Neural cell (in vitro differentiated cells): ENCODE results near the gene MSH3. TPM values are rescaled to one million over a fixed set of nuclear protein-coding genes. Genes with fewer than 3 reads are reported as not detected.
"Not testable (repeated sequence)": the region's sequence is repeated elsewhere in the genome, so short reads cannot be mapped to it uniquely, and the experiment has no call there.

Source experiments
- H2AFZ ChIP-seq: fragments of 200-600, 300-800 bp; sonication (generic), shearing (Covaris generic); 2 replicates; pipeline ENCODE4 v1.6.0; 2014; ENCODE audit warnings: low read depth, mild to moderate bottlenecking, antibody characterized with exemption, low read length, moderate library complexity
- H3F3A ChIP-seq: fragments of 200-600 bp; shearing (Covaris generic); 2 replicates; pipeline ENCODE4 v1.6.1; 2016; ENCODE audit warnings: mild to moderate bottlenecking, moderate library complexity, mixed read lengths, antibody characterized with exemption, low read length; ENCODE audit not compliant: insufficient read depth, poor library complexity, severe bottlenecking
- H3K27ac ChIP-seq: fragments of 200-600, 300-800 bp; sonication (generic), shearing (Covaris generic); 2 replicates; pipeline ENCODE4 v1.5.1; 2014; ENCODE audit warnings: mild to moderate bottlenecking, low read length, moderate library complexity
- H3K27me3 ChIP-seq: fragments of 300-800, 200-600 bp; sonication (generic), shearing (Covaris generic); 2 replicates; pipeline ENCODE4 v1.6.0; 2014; ENCODE audit warnings: mild to moderate bottlenecking, low read depth, low read length, moderate library complexity; ENCODE audit not compliant: insufficient read depth
- H3K36me3 ChIP-seq: fragments of 300-800, 200-600 bp; sonication (generic), shearing (Covaris generic); 2 replicates; pipeline ENCODE4 v1.5.1; 2014; ENCODE audit warnings: mild to moderate bottlenecking, antibody characterized with exemption, low read length, moderate library complexity; ENCODE audit not compliant: insufficient read depth
- H3K4me2 ChIP-seq: fragments of 300-800, 200-600 bp; sonication (generic), shearing (Covaris generic); 2 replicates; pipeline ENCODE4 v1.6.0; 2014; ENCODE audit warnings: mild to moderate bottlenecking, low read length
- H3K4me3 ChIP-seq: fragments of 300-800, 200-600 bp; sonication (generic), shearing (Covaris generic); 2 replicates; pipeline ENCODE4 v1.5.1; 2014; ENCODE audit warnings: mild to moderate bottlenecking, low read length, moderate library complexity
- H3K79me2 ChIP-seq: fragments of 200-600 bp; shearing (Covaris generic); replicated peaks from 2 replicates; pipeline ENCODE4 v1.6.0; 2014; ENCODE audit warnings: mild to moderate bottlenecking, low read length, moderate library complexity; ENCODE audit not compliant: insufficient read depth
- H3K9ac ChIP-seq: fragments of 300-800, 200-600 bp; sonication (generic), shearing (Covaris generic); 2 replicates; pipeline ENCODE4 v1.6.1; 2016; ENCODE audit warnings: mild to moderate bottlenecking, low read length, mixed read lengths
- H3K9me2 ChIP-seq: fragments of 200-600 bp; shearing (Covaris generic); 2 replicates; pipeline ENCODE4 v1.6.1; 2016; ENCODE audit warnings: mild to moderate bottlenecking, low read length, mixed read lengths; ENCODE audit not compliant: insufficient read depth
- H3K9me3 ChIP-seq: fragments of 200-600, 300-800 bp; sonication (generic), shearing (Covaris generic); 2 replicates; pipeline ENCODE4 v1.6.1; 2016; ENCODE audit warnings: mild to moderate bottlenecking, mixed run types, low read length, moderate library complexity, mixed read lengths
- H4K20me1 ChIP-seq: fragments of 200-600 bp; shearing (Covaris generic); 2 replicates; pipeline ENCODE4 v1.6.1; 2016; ENCODE audit warnings: mild to moderate bottlenecking, mixed run types; ENCODE audit not compliant: insufficient read depth
- EP300 ChIP-seq: fragments of 450-650 bp; conservative IDR thresholded peaks from 2 replicates; pipeline ENCODE4 v1.6.1; 2014; ENCODE audit warnings: antibody characterized with exemption, mild to moderate bottlenecking, moderate library complexity; ENCODE audit not compliant: poor library complexity, severe bottlenecking
- EZH2 ChIP-seq: fragments of 200-600, 300-800 bp; shearing (Covaris generic), sonication (generic); IDR thresholded peaks from 2 replicates; pipeline ENCODE4 v1.6.1; 2014; ENCODE audit warnings: antibody characterized with exemption, low read length, borderline replicate concordance, mild to moderate bottlenecking; ENCODE audit not compliant: insufficient read depth, poor library complexity, severe bottlenecking
- MXI1 ChIP-seq: fragments of 450-650 bp; conservative IDR thresholded peaks from 2 replicates; pipeline ENCODE4 v1.6.1; 2014; ENCODE audit warnings: antibody characterized with exemption, mild to moderate bottlenecking; ENCODE audit not compliant: poor library complexity, severe bottlenecking
- POLR2AphosphoS5 ChIP-seq: IDR thresholded peaks from 2 replicates; pipeline ENCODE4 v1.6.1; 2012
- RAD21 ChIP-seq: fragments of 450-650 bp; conservative IDR thresholded peaks from 2 replicates; pipeline ENCODE4 v1.6.1; 2014; ENCODE audit warnings: antibody characterized with exemption, mild to moderate bottlenecking, moderate library complexity
- REST ChIP-seq: IDR thresholded peaks from 2 replicates; pipeline ENCODE4 v1.6.1; 2012; ENCODE audit warnings: borderline replicate concordance
- SMC3 ChIP-seq: fragments of 450-650 bp; conservative IDR thresholded peaks from 2 replicates; pipeline ENCODE4 v1.6.1; 2014; ENCODE audit warnings: antibody characterized with exemption, mild to moderate bottlenecking, moderate library complexity; ENCODE audit not compliant: poor library complexity
- TAF1 ChIP-seq: IDR thresholded peaks from 2 replicates; pipeline ENCODE4 v1.6.1; 2012; ENCODE audit warnings: low read depth
- polyA plus RNA-seq: library from polyadenylated mRNA; depleted of rRNA; stranded (reverse); fragments of >200 nt; gene quantifications from 2 replicates; pipeline ENCODE4 v1.2.3, GENCODE V29; 2014
- TF ChIP-seq, protein P1 (sequence below): fragments of 450-650 bp; IDR thresholded peaks from 2 replicates; pipeline ENCODE4 v1.5.1; 2014; ENCODE audit warnings: antibody characterized with exemption, mild to moderate bottlenecking, moderate library complexity; ENCODE audit not compliant: poor library complexity, severe bottlenecking

The MSH3 gene
- polyA plus RNA-seq, 1 donor from 2014 or later: 9.8 TPM

GRCh38 chr5:80837679-80838078 lies 183.2 kb downstream of the MSH3 start:
- H3K9ac ChIP-seq: no peak overlapping the region
- TF ChIP-seq SMC3 (no peak), EP300 (no peak), TAF1 (no peak), POLR2AphosphoS5 (no peak), RAD21 (no peak), EZH2 (no peak), MXI1 (no peak), REST (no peak)
- TF ChIP-seq, protein P1, sequence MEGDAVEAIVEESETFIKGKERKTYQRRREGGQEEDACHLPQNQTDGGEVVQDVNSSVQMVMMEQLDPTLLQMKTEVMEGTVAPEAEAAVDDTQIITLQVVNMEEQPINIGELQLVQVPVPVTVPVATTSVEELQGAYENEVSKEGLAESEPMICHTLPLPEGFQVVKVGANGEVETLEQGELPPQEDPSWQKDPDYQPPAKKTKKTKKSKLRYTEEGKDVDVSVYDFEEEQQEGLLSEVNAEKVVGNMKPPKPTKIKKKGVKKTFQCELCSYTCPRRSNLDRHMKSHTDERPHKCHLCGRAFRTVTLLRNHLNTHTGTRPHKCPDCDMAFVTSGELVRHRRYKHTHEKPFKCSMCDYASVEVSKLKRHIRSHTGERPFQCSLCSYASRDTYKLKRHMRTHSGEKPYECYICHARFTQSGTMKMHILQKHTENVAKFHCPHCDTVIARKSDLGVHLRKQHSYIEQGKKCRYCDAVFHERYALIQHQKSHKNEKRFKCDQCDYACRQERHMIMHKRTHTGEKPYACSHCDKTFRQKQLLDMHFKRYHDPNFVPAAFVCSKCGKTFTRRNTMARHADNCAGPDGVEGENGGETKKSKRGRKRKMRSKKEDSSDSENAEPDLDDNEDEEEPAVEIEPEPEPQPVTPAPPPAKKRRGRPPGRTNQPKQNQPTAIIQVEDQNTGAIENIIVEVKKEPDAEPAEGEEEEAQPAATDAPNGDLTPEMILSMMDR: no peak

GRCh38 chr5:80841026-80841797 lies 186.8 kb downstream of the MSH3 start:
- H3K27ac ChIP-seq, H3K9me3 ChIP-seq, H3K36me3 ChIP-seq, H3K27me3 ChIP-seq, H3K79me2 ChIP-seq, H3K9ac ChIP-seq, H2AFZ ChIP-seq, H3K9me2 ChIP-seq, H4K20me1 ChIP-seq, H3K4me3 ChIP-seq, H3F3A ChIP-seq, H3K4me2 ChIP-seq: not testable (repeated sequence)

More at GRCh38 chr5:80837679-80838078, 183.2 kb downstream of the MSH3 start:
- H3K9me2 ChIP-seq: no peaks in the 10 kb centered on the region
- H3K36me3 ChIP-seq: no peaks in the 10 kb centered on the region
- no peak overlapping the region for H2AFZ ChIP-seq
- no peaks in the 10 kb centered on the region for H3K79me2 ChIP-seq
- no peak overlapping the region for H3K27ac ChIP-seq
- no peaks in the 10 kb centered on the region for H3F3A ChIP-seq
- no peak overlapping the region for H3K4me2 ChIP-seq
- H3K27me3 ChIP-seq: no peaks in the 10 kb centered on the region
- no peaks in the 10 kb centered on the region for H3K9me3 ChIP-seq
- H4K20me1 ChIP-seq: no peaks in the 10 kb centered on the region
- H3K4me3 ChIP-seq: no peak overlapping the region

GRCh38 chr5:80846422-80846821 lies 192.0 kb downstream of the MSH3 start:
- H3K9ac ChIP-seq, H3K9me2 ChIP-seq, H4K20me1 ChIP-seq, H3K4me3 ChIP-seq, H3K79me2 ChIP-seq, H3K4me2 ChIP-seq, H3K36me3 ChIP-seq, H3K27me3 ChIP-seq, H2AFZ ChIP-seq, H3K27ac ChIP-seq, H3K9me3 ChIP-seq, H3F3A ChIP-seq: not testable (repeated sequence)

DNA sequence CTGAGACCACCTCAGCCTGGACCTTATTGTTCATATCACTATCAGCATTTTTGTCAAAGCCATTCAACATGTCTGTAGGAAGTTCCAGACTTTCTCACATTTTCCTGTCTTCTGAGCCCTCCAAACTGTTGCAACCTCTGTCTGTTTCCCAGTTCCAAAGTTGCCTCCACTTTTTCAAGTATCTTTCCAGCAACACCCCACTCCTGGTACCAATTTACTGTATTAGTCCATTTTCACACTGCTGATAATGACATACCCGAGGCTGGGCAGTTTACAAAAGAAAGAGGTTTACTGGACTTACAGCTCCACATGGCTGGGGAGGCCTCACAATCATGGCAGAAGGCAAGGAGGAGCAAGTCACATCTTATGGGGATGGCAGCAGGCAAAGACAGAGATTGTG lies 195.7 kb downstream of the MSH3 start:
- H3K27ac ChIP-seq, H3K9me2 ChIP-seq, H3F3A ChIP-seq, H2AFZ ChIP-seq, H3K4me3 ChIP-seq, H3K9ac ChIP-seq, H4K20me1 ChIP-seq, H3K36me3 ChIP-seq, H3K9me3 ChIP-seq, H3K79me2 ChIP-seq, H3K4me2 ChIP-seq, H3K27me3 ChIP-seq: not testable (repeated sequence)
